ENCODE results near the gene DSCAM.

Gene DSCAM

GRCh38 chr21:40641042-40641441 lies 205.9 kb downstream of the DSCAM start:
- no peak for TF ChIP-seq FOXP2 (optimal IDR thresholded peaks at IDR 0.05; ENCODE audit: borderline replicate concordance, extremely low read depth, extremely low read length, insufficient read depth)
- TF ChIP-seq, protein P1, sequence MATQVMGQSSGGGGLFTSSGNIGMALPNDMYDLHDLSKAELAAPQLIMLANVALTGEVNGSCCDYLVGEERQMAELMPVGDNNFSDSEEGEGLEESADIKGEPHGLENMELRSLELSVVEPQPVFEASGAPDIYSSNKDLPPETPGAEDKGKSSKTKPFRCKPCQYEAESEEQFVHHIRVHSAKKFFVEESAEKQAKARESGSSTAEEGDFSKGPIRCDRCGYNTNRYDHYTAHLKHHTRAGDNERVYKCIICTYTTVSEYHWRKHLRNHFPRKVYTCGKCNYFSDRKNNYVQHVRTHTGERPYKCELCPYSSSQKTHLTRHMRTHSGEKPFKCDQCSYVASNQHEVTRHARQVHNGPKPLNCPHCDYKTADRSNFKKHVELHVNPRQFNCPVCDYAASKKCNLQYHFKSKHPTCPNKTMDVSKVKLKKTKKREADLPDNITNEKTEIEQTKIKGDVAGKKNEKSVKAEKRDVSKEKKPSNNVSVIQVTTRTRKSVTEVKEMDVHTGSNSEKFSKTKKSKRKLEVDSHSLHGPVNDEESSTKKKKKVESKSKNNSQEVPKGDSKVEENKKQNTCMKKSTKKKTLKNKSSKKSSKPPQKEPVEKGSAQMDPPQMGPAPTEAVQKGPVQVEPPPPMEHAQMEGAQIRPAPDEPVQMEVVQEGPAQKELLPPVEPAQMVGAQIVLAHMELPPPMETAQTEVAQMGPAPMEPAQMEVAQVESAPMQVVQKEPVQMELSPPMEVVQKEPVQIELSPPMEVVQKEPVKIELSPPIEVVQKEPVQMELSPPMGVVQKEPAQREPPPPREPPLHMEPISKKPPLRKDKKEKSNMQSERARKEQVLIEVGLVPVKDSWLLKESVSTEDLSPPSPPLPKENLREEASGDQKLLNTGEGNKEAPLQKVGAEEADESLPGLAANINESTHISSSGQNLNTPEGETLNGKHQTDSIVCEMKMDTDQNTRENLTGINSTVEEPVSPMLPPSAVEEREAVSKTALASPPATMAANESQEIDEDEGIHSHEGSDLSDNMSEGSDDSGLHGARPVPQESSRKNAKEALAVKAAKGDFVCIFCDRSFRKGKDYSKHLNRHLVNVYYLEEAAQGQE (IDR thresholded peaks at IDR 0.05; ENCODE audit: insufficient read depth in 1 of 2, low read depth in 2 of 2, low read length in 2 of 2), result no peak
- TF ChIP-seq TAF1 (IDR thresholded peaks at IDR 0.05; ENCODE audit: borderline replicate concordance, insufficient read depth, low read length), result no peak
- TF ChIP-seq POLR2AphosphoS5 (IDR thresholded peaks at IDR 0.05; ENCODE audit: low read depth, low read length), result no peak
- no peak for TF ChIP-seq SIN3A (IDR thresholded peaks at IDR 0.05; ENCODE audit: borderline replicate concordance, insufficient read depth, low read length)

DNA sequence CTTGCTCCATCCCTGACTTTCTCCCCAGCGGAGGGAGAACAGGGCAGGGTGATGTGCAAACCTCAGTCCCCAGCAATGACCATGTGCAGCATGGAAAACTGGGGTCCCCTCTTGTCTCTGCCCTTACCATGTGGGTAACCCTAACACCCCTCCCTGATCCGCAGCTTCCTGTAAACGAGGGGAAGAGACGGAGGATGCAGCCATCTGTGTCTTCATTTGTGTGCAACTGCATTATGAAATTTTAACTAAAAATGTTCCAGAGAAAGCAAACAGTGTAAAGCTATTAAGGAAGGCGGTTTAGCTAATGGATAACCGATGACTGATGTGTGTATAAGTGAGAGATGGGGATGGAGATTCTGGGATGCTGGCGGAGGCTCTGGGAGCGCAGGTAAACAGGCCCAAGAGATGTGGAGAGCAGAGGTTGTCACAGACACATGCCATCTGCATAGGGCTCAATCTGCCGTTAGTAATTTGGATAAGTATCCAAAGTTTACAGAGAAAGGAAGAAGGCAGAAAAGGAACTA lies 206.6 kb downstream of the DSCAM start:
- TF ChIP-seq SIN3A (IDR thresholded peaks at IDR 0.05; ENCODE audit: borderline replicate concordance, insufficient read depth, low read length), result no peak
- TF ChIP-seq, protein P1 (IDR thresholded peaks at IDR 0.05; ENCODE audit: insufficient read depth in 1 of 2, low read depth in 2 of 2, low read length in 2 of 2), result no peak
- no peak for TF ChIP-seq FOXP2 (optimal IDR thresholded peaks at IDR 0.05; ENCODE audit: borderline replicate concordance, extremely low read depth, extremely low read length, insufficient read depth)
- TF ChIP-seq POLR2AphosphoS5 (IDR thresholded peaks at IDR 0.05; ENCODE audit: low read depth, low read length), result no peak
- no peak for TF ChIP-seq TAF1 (IDR thresholded peaks at IDR 0.05; ENCODE audit: borderline replicate concordance, insufficient read depth, low read length)

- no peak for TF ChIP-seq TAF1 (IDR thresholded peaks at IDR 0.05; ENCODE audit: borderline replicate concordance, insufficient read depth, low read length)
- TF ChIP-seq, protein P1 (IDR thresholded peaks at IDR 0.05; ENCODE audit: insufficient read depth in 1 of 2, low read depth in 2 of 2, low read length in 2 of 2), result no peak
- no peak for TF ChIP-seq SIN3A (IDR thresholded peaks at IDR 0.05; ENCODE audit: borderline replicate concordance, insufficient read depth, low read length)
- TF ChIP-seq FOXP2 (optimal IDR thresholded peaks at IDR 0.05; ENCODE audit: borderline replicate concordance, extremely low read depth, extremely low read length, insufficient read depth), result no peak
- TF ChIP-seq POLR2AphosphoS5 (IDR thresholded peaks at IDR 0.05; ENCODE audit: low read depth, low read length), result no peak
These were observed 207.3 kb downstream of the DSCAM start for GRCh38 chr21:40639616-40640194.

GRCh38 chr21:40638466-40639251 lies 208.3 kb downstream of the DSCAM start:
- no peak for TF ChIP-seq TAF1 (IDR thresholded peaks at IDR 0.05; ENCODE audit: borderline replicate concordance, insufficient read depth, low read length)
- TF ChIP-seq FOXP2 (optimal IDR thresholded peaks at IDR 0.05; ENCODE audit: borderline replicate concordance, extremely low read depth, extremely low read length, insufficient read depth), result no peak
- TF ChIP-seq POLR2AphosphoS5 (IDR thresholded peaks at IDR 0.05; ENCODE audit: low read depth, low read length), result no peak
- no peak for TF ChIP-seq SIN3A (IDR thresholded peaks at IDR 0.05; ENCODE audit: borderline replicate concordance, insufficient read depth, low read length)
- TF ChIP-seq, protein P1 (IDR thresholded peaks at IDR 0.05; ENCODE audit: insufficient read depth in 1 of 2, low read depth in 2 of 2, low read length in 2 of 2), result no peak

All from PFSK-1 (cell line).